ENCODE measurements around the gene HSD17B14. TPM values are rescaled to one million over a fixed set of nuclear protein-coding genes. Genes with fewer than 3 reads are reported as not detected.
"Not testable (repeated sequence)": the region's sequence is repeated elsewhere in the genome, so short reads cannot be mapped to it uniquely, and the experiment has no call there.

Gene HSD17B14
- total RNA-seq, 1 donor from 2014 or later = 1.2 TPM

DNA sequence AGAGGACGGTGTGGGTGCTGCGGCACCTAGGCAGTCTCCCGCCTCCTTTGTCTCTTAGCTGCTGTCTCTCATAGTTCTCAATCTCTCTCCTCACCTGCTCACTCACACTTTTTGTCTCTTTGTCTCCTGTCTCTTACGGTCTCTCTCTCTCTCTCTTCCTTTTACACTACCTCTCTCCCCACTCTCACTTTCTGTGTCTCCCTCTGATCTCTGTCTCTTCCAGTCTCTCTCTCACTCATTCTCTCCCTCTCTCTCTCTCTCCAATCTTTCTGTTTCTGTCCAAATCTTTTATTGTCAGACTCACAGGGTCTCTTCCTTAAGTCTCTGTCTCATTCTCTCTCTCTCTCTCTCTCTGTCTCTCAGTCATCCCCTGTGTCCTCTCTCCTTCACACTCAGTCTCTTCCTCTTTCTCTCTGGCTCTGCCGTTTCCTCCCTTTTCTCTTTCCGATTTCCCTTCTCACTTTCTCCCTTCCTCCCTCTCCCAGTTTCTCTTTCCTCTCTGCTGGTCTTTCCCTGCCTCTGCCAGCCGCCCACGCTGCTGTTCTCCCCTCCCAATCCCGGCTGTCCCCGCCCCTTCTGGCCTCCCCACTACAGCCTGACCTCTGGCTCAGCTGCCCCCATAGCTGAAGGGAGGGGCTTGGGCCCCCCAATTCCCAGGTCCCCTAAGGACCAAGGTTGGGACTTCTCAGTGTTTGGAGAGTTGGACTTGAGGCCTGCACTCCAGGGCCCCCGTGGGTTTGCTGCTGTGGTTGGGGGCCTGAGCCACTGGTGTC, 32.0 kb upstream of the HSD17B14 start, which contains the start of gene PLEKHA4:
PLEKHA4 (minus strand) TSS at position 504 of the 773 bp plus-strand sequence. CDS start 997 bp downstream, outside the sequence.
- DNase-seq (ENCODE audit: low spot score in 2 of 2) = no peak

DNA sequence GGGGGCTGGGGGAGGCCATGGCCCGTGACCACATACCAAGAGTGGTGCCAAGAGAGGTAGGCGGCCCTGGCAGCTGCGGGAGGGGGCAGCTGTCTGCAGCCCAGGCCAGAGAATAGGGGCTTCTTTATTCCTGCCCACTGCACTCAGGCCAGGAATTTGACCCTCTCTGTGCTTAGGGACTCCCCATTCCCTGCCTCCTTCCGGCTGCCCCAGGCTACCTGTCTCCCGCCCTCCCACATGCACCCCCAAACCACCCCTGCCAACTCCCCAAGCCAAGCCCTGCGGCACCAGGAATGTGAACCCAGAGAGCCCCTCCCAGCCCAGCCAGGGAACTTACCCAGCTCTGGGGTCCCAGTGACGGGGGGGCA, 31.4 kb upstream of the HSD17B14 start:
- DNase-seq (ENCODE audit: low spot score in 2 of 2) = no peak
- no peak for FAIRE-seq

More for the DNA sequence above, 32.0 kb upstream of the HSD17B14 start, which contains the start of gene PLEKHA4:
- FAIRE-seq = no peak

DNA sequence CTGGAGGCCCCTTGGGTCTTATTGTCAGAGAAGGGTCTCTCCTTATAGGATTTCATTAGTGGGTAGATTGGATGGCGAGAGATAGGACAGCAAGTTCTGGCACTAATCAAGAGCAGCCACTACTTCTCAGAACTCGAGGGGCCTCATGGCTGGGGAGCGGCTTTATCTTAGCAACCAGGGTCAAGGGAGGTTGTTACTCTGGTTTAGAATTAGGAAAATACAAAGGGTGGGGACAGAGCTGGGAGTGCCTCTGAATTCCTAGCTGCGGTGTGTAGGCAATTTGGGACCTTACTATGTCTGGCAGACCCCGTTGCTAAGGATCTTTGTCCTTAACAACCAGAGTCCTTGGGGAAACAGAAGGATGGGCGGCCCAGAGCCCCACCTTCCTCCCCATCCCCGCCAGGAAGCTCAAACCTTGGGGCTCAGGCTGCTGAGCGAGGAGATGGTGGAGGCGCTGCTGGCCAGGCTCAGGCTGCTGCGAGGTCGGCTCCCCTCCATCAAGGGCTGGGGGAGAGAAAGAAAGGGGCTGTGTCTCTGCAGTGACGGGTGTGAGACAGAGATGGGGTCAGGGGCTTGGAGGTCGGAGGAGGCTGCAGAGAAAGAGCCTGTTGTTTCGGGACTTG, 30.9 kb upstream of the HSD17B14 start:
- no peak for FAIRE-seq
- DNase-seq (ENCODE audit: low spot score in 2 of 2) = no peak

DNA sequence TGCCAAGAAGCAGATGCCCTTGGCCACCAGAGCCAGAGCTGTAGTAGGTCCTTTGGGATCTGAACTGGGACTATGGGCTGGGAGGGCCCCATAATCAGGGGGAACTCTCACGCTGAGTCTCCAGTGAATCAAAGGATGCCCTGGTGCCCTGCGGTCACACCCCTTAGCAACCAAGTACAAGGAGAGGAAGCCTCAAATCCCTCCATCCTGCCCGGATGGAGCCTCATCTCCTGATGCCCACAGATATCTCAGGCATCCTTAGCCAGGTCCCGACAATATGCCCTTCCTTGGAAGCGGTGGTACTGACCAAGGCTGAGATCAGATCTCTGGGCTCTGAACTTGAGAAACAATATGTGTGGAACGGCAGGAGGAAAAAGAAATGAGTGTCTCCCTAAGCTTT, 30.4 kb upstream of the HSD17B14 start:
- no peak for DNase-seq (ENCODE audit: low spot score in 2 of 2)
- FAIRE-seq = no peak

DNA sequence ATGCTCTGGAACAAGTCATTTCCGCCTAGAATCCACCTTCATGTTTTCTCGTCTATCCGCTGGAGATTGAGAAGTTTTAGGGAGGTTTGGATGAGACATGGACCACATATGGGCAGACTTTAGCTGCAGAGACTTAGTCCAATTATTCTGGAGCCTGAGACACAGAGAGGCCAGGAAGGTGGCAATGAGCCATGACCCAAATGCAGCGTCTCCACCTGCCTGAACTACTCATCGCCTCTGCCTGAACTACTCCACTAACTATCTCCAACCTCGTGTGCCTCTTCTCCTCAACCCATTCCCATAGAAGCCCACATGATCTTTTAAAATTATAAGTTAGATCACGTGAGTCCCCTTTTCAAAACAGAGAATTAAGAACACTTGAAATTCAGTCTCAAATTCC, 26.5 kb upstream of the HSD17B14 start:
- FAIRE-seq = no peak
- no peak for DNase-seq (ENCODE audit: low spot score in 2 of 2)

DNA sequence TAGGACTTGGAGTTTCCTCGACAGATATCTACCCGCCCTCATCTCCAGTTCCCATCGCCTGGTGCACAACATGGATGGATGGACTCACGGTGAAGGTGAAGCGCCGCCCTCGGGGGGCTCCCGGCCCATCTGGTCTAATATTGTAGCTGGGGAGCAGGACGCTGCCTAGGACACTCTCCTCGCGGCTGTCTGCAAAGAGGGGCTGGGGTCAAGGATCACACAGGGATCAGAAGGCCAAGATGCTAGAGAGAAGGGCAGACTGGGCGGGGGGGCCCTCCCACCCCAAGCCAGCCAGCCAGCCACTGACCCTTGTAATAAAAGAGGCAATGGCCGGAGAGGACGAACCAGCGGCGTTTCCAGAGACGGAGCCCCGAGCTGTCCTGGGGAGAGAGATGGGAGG, 25.0 kb upstream of the HSD17B14 start:
- FAIRE-seq = no peak
- no peak for DNase-seq (ENCODE audit: low spot score in 2 of 2)

DNA sequence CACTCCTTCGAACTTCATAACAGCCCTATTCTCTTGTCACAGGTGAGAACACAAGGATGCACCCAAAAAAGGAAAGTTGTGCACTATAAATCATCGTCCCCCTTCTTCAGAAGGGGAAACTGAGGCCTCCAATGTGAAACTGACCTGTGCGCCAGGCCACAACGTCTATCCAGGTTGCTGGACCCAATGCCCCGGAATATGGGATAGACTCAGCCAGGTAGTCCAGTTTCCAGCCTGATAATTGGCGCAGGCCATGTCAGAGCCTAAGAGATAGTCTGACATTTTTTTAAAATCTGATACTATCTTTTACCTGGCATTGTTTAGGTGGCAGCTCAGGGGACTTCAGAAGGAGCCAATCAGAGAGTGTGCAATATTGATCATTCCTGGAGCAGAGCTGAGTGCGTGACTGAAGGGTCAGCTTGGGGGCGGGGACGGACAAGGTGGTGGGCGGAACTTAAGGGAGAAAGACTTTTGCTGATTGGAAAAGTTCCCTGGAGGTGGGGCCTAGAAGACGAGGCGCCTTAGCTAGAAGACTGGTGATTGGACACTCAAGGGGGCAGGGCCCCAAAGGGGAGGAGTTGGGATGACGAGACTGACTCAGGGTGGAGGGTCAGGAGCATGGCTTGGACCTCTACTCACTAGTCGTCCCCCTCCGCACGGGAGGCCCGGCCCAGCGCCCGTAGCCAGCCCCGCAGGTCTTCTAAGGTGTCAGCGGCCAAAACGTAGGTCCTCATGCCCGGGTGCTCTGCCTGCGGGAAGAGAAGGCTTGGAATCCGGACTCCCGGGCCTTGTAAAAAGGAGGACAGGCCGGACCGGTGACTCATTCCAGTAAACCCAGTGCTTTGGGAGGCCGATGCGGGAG, 23.7 kb upstream of the HSD17B14 start:
- no peak for DNase-seq (ENCODE audit: low spot score in 2 of 2)

DNA sequence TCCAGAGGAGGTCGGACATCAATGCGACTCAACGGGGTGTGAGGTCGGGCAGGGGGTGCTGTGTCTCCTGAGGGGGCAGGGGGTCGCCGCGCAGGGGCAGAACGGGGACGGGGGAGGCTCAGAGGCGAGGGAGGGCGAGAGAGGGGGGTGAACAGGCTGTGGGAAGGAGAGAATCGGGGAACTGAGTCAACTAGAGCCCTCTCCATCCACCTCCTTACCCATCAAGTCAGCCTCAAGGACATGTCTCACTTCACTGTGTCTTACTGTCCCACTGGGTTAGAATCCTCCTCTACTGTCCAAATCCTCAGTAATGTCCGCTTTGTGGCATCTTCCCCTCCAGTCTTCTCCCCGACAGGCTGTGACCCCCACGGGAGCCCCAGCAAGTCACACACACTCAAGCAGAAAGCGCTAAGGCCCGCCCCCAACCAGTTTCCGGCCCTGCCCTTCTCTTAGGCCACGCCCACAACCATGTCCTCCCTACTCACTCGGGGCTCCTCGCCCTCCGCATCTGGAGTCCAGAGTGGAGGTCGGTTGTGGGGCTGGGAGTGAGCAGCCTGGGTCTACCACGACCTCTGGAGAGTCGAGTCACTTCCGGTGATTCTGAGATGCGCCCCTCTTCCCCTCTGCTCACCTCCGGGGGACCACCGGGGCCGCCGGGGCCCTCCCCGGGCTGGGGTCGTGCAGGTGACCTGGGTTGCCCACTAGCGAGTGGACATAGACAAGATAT, 22.9 kb upstream of the HSD17B14 start:
- DNase-seq (ENCODE audit: low spot score in 2 of 2) (no peak), FAIRE-seq (no peak)

More for the DNA sequence above, 23.7 kb upstream of the HSD17B14 start:
- FAIRE-seq = no peak

DNA sequence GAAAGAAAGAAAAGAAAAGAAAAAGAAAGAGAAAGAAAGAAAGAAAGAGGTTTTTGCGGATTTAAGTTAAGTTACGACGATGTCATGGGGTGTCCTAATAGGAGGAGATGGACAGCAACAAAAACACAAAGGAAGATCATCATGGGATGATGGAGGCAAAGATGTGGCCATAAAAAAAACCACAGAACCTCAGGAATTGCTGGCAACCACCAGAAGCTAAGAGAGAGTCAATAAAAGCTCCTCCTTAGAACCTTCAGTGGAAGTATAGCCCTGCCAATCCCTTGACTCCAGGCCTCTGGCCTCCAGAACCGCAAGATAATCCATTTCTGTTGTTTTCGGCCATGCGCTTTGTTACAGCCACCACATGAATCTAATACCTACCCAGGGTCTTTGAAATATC, 20.6 kb upstream of the HSD17B14 start:
- FAIRE-seq (no peak), DNase-seq (ENCODE audit: low spot score in 2 of 2) (no peak)

DNA sequence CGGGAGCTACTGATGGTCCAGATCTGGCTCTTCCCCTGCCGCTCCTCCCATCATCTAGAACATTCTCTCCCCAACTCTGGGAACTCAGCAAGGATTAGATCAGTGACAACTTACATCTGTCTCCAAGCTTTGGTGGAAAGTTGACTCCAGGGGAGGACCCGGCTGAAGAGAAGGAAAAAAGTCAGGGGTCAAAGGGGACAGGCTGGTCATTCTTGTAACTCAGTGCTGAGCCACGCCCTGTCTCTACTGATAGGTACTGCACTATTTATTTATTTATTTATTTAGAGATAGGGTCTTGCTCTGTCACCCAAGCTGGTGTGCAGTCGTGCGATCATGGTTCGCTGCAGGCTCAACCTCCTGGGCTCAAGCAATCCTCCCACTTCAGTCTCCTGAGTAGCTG, 17.8 kb upstream of the HSD17B14 start:
- no peak for FAIRE-seq
- DNase-seq (ENCODE audit: low spot score in 2 of 2) = no peak

DNA sequence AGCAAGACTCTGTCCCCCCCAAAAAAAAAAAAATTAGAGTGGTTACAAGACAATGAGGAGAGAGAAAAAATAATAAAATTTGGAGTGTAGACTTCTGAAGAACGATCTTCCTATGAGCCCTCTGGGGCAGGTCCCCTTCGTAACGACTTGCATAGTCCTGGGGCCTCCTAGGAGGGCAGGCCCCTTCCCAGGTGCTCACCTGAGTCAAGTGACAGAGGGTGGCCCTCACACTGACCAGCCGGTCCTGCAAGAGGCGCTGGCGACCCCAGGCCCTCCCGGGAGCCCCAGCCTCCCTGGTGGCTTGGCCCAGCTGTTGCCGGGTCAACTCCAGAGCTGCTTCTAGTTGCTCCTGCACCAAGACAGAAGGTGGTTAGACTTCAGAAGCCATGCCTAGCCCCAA, 17.2 kb upstream of the HSD17B14 start:
- no peak for FAIRE-seq

DNA sequence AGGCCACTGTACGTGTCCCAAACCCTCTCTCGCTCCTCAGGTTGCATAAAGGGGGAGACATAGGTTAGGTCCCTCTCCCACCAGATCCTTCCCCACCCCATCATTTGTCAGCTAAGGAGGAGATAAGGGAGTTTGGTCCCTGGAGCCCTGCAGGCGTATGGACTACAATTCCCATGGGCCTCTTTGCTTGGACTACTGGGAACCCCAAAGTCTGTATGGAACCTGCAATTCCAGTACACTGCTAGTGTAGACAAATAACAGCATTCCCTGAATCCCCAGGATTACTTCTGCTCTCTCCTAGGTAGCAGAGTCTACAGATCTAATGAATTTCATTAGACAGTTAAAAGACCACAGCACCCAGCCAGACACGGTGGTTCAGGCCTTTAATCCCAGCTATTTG, 16.0 kb upstream of the HSD17B14 start:
- DNase-seq (ENCODE audit: low spot score in 2 of 2) (no peak), FAIRE-seq (no peak)

More for the DNA sequence above, 17.2 kb upstream of the HSD17B14 start:
- DNase-seq (ENCODE audit: low spot score in 2 of 2) = no peak

DNA sequence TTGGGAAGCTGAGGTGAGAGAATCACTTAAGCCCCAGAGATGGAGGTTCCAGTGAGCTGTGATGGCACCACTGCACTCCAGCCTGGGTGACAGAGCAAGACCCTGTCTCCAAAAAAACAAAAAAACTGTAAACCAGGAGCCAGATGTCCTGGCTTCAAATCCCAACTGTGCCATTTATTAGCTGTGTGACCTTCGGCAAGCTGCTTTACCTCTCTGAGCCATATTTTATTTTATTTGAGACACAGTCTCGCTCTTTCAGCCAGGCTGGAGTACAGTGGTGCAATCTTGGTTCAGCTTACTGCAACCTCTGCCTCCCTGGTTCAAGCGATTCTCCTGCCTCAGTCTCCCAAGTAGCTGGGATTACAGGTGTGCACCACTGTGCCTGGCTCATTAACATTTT, 10.4 kb upstream of the HSD17B14 start:
- not testable (repeated sequence) for FAIRE-seq; DNase-seq (ENCODE audit: low spot score in 2 of 2)

DNA sequence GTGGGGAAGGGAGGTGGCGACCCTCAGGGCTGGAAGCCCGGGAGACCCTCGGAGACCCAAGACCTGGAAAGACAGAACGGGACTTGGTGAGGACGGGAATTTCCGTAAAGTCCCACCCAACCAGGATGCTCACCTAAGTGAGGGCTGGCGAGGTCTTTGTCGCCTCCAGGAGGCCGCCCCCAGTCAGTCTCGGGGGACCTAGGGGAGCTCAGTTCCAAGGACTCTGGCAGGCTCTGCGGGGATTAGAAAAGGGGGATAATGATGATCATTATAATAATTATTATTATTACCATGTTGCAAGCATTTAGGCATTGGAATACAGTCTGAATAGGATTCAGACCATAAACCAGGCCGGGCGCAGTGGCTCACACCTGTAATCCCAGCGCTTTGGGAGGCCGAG, 9.1 kb upstream of the HSD17B14 start:
- no peak for FAIRE-seq
- no peak for DNase-seq (ENCODE audit: low spot score in 2 of 2)

DNA sequence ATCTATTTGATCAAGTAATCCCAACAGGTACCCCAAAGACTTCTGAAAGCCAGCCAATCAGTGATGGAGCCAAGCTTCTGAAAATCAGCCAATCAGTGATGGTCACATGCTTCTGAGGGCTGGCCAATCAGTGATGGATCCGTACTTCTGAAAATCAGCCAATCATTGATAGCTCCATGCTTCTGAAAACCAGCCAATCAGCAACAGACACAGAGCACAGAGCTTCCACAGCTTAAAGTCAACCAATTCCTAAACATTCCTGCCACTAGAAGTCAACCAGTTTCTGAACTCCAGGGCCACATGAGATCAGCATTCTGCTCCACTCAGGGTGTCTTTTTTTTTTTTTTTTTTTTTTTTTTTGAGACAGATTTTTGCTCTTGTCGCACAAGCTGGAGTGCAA, 8.2 kb upstream of the HSD17B14 start:
- FAIRE-seq = no peak

DNA sequence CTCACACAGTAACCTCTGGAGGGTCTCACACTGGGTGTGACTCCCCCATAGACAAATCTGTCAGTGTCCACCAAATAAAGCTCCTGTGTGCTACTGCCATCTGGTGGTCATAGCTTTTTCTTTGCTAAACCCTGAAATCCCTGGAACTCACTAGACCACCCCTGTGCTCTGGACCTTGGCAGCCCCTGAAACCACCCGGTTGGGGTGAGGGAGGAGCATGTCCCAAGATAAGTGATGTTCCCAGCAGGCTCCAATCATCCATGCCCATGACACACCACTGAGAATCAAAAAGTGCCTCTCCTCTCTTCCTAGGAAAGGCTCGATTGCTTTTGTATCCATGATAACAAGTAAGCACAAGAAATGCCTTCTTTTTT, 6.5 kb upstream of the HSD17B14 start:
- DNase-seq (ENCODE audit: low spot score in 2 of 2) (peak; percentile 43 to 55), FAIRE-seq (no peak)

More for the DNA sequence above, 8.2 kb upstream of the HSD17B14 start:
- DNase-seq (ENCODE audit: low spot score in 2 of 2) = no peak

DNA sequence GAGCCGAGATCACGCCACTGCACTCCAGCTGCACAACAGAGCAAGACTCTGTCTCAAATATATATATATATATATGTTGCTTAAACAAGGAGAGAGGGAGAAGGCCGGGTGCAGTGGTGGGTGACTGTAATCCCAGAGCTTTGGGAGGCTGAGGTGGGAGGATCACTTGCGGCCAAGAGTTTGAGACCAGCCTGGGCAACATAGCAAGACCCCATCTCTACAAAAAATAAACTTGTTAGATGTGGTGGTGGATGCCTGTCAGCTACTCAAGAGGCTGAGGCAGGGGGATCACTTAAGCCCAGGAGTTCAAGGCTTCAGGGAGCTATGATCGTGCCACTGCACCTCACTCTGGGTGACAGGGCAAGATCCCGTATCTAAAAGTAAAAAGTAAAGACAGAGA, 5.3 kb upstream of the HSD17B14 start:
- FAIRE-seq = no peak
- no peak for DNase-seq (ENCODE audit: low spot score in 2 of 2)

DNA sequence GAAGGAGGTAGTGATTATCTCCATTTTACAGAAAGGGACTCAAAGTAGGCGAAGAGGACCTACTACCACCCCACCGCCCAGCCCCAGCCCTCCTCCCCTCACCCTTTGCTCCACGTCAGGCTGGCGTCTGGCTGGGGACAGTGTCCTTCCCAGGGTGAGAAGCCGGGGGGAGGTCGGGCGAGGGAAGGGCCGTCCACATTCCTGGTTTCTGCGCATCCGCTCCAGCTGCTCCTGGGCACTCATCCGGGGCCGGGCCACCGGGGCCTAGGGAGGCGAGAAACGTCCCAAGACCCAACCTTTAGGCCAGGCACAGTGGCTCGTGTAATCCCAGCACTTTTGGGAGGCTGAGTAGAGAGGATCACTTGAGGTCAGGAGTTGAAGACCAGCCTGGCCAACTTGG, 4.8 kb upstream of the HSD17B14 start:
- FAIRE-seq (no peak), DNase-seq (ENCODE audit: low spot score in 2 of 2) (no peak)

DNA sequence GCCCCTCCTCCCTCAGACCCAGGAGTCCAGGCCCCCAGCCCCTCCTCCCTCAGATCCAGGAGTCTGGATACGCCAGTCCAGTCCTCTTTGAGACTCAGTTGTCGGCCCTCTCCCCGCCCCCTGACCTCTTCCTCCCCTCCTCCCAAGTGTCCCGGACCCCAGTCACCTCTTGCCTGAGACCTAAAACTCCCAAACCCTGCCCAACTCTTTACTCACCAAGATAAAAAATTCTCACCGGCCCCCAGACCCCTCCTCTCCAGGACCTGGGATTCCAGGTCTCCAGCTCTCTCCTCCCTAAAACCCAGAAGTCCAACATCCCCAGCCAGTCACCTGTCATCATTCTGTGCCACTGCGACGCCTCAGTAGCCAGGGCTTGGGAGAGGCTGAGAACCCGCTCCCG, 1.4 kb upstream of the HSD17B14 start:
- DNase-seq (ENCODE audit: low spot score in 2 of 2) (no peak), FAIRE-seq (no peak)

DNA sequence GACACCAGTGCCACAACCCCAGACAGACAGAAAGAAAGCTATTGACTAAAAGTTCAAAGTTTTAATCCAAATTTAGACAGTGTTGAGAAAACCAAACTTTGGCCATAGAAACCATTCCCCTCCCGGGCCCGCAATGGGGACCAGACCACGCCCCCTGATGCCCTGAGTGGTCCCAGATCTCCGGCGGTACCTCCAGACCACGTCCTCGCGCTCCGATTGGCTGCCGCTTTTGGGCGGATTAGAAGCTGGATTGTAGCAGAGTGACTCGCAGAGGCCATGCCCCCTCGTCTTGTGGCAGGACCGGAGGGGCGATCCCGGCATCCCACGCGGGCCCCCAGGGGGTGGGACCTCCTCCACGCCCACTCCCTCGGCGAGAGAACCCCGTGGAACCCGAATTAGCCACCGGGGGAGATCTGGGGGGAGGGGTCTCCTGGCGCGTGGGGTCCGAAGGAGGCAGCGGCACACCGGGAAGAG, 797 bp upstream of the HSD17B14 start:
- DNase-seq (ENCODE audit: low spot score in 2 of 2) = peak; percentile 52 to 80
- no peak for FAIRE-seq

Measured in frontal cortex (tissue), 4 donors.